SK-N-SH treated with all-trans-retinoic acid at 6 μM for 48 hours (cell line): ENCODE data around the gene RNF128.

ENCODE experiments used
- ATAC-seq: fragments of 200-7000 bp; cut with Tn5 transposase; 3 replicates; pipeline ENCODE4 v1.9.1; 2020; ENCODE audit warnings: mild to moderate bottlenecking, moderate library complexity
- ARNTL ChIP-seq: fragments of 450-650 bp; formaldehyde crosslinking; IDR thresholded peaks from 2 replicates; pipeline ENCODE4 v1.5.0; 2020; ENCODE audit warnings: low read depth, mild to moderate bottlenecking, moderate library complexity, borderline replicate concordance
- BACH2 ChIP-seq: fragments of 250-450 bp; sonication (Bioruptor Pico); IDR thresholded peaks from 2 replicates; pipeline ENCODE4 v1.9.0; 2021; ENCODE audit warnings: mild to moderate bottlenecking, borderline replicate concordance
- CSDC2 ChIP-seq: fragments of 250-450 bp; sonication (Bioruptor Pico); IDR thresholded peaks from 2 replicates; pipeline ENCODE4 v1.5.0; 2020; ENCODE audit warnings: mild to moderate bottlenecking, moderate library complexity
- ESRRG ChIP-seq: fragments of 250-450 bp; sonication (Bioruptor Pico); IDR thresholded peaks from 2 replicates; pipeline ENCODE4 v1.6.1; 2021; ENCODE audit warnings: mild to moderate bottlenecking
- GLIS3 ChIP-seq: fragments of 250-450 bp; sonication (Bioruptor Pico); IDR thresholded peaks from 2 replicates; pipeline ENCODE4 v1.5.0; 2020; ENCODE audit warnings: mild to moderate bottlenecking, moderate library complexity
- ISL1 ChIP-seq: fragments of 250-450 bp; sonication (Bioruptor Pico); IDR thresholded peaks from 2 replicates; pipeline ENCODE4 v2.1.2; 2022; ENCODE audit warnings: mild to moderate bottlenecking, moderate library complexity
- OSR1 ChIP-seq: fragments of 250-450 bp; sonication (Bioruptor Pico); IDR thresholded peaks from 2 replicates; pipeline ENCODE4 v1.8.0; 2022; ENCODE audit warnings: moderate library complexity, mild to moderate bottlenecking, inconsistent platforms
- PPARA ChIP-seq: fragments of 250-450 bp; sonication (Bioruptor Pico); IDR thresholded peaks from 2 replicates; pipeline ENCODE4 v1.5.0; 2020; ENCODE audit warnings: mild to moderate bottlenecking, borderline replicate concordance
- RARB ChIP-seq: fragments of 250-450 bp; sonication (Bioruptor Pico); IDR thresholded peaks from 2 replicates; pipeline ENCODE4 v1.8.0; 2021; ENCODE audit warnings: mild to moderate bottlenecking, moderate library complexity
- SNAI2 ChIP-seq: fragments of 250-450 bp; sonication (Bioruptor Pico); IDR thresholded peaks from 2 replicates; pipeline ENCODE4 v1.5.0; 2020; ENCODE audit warnings: mild to moderate bottlenecking, moderate library complexity
- TCF4 ChIP-seq: fragments of 250-450 bp; sonication (Bioruptor Pico); IDR thresholded peaks from 2 replicates; pipeline ENCODE4 v1.8.0; 2021; ENCODE audit warnings: mild to moderate bottlenecking, moderate library complexity, borderline replicate concordance
- TOX ChIP-seq: fragments of 250-450 bp; sonication (Bioruptor Pico); IDR thresholded peaks from 2 replicates; pipeline ENCODE4 v1.8.0; 2021; ENCODE audit warnings: mild to moderate bottlenecking, moderate library complexity, borderline replicate concordance
- ZC3H10 ChIP-seq: fragments of 250-450 bp; sonication (Bioruptor Pico); IDR thresholded peaks from 2 replicates; pipeline ENCODE4 v1.5.1; 2021; ENCODE audit warnings: mild to moderate bottlenecking, moderate library complexity
- ZFP3 ChIP-seq: fragments of 250-450 bp; sonication (Bioruptor Pico); IDR thresholded peaks from 2 replicates; pipeline ENCODE4 v1.5.0; 2020; ENCODE audit warnings: mild to moderate bottlenecking, moderate library complexity
- ZFP30 ChIP-seq: fragments of 450-650 bp; formaldehyde crosslinking; IDR thresholded peaks from 2 replicates; pipeline ENCODE4 v1.5.0; 2022; ENCODE audit warnings: mild to moderate bottlenecking, moderate library complexity
- ZNF565 ChIP-seq: fragments of 450-650 bp; formaldehyde crosslinking; conservative IDR thresholded peaks from 2 replicates; pipeline ENCODE4 v1.5.0; 2020; ENCODE audit warnings: low read depth, mild to moderate bottlenecking, moderate library complexity
- ZNF70 ChIP-seq: fragments of 450-650 bp; formaldehyde crosslinking; IDR thresholded peaks from 2 replicates; pipeline ENCODE4 v1.5.0; 2020; ENCODE audit warnings: mild to moderate bottlenecking, moderate library complexity
- ZNF8 ChIP-seq: fragments of 450-650 bp; formaldehyde crosslinking; IDR thresholded peaks from 2 replicates; pipeline ENCODE4 v1.5.0; 2020; ENCODE audit warnings: mild to moderate bottlenecking, moderate library complexity
- TF ChIP-seq, protein P1 (sequence below): fragments of 250-450 bp; sonication (Bioruptor Pico); IDR thresholded peaks from 2 replicates; pipeline ENCODE4 v1.8.0; 2021; ENCODE audit warnings: low read depth, mild to moderate bottlenecking, moderate library complexity, borderline replicate concordance
- TF ChIP-seq, protein P2 (sequence below): fragments of 250-450 bp; sonication (Bioruptor Pico); IDR thresholded peaks from 2 replicates; pipeline ENCODE4 v1.5.0; 2020; ENCODE audit warnings: mild to moderate bottlenecking, moderate library complexity
- TF ChIP-seq, protein P3 (sequence below): fragments of 250-450 bp; sonication (Bioruptor Pico); IDR thresholded peaks from 2 replicates; pipeline ENCODE4 v1.5.1; 2021; ENCODE audit warnings: mild to moderate bottlenecking, moderate library complexity
- TF ChIP-seq, protein P4 (sequence below): fragments of 250-450 bp; sonication (Bioruptor Pico); IDR thresholded peaks from 2 replicates; pipeline ENCODE4 v1.5.1; 2020; ENCODE audit warnings: low read depth, mild to moderate bottlenecking, moderate library complexity
- TF ChIP-seq, protein P5 (sequence below): fragments of 250-450 bp; sonication (Bioruptor Pico); IDR thresholded peaks from 2 replicates; pipeline ENCODE4 v1.8.0; 2020; ENCODE audit warnings: mild to moderate bottlenecking, moderate library complexity, borderline replicate concordance

The RNF128 gene

DNA sequence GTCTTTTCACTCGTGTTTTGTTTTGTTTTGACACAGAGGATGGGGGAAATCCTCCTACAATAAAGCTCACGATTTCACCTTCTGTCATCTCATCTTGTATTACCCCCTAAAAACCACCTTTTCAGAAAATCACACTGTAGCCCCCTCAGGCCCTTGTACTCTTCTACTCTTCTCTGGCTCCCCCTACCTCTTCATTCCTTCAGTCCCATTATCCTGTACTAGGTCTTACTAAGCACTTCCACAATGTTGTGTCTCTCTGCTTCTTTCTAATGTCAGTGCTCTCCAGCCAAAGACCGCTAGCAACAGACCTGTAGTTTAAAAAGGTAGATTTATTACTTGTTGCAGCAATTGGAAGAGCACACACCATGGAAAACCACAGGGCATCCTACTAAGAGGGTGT is 30.0 kb upstream of the RNF128 start:
- no peak for ATAC-seq
- TF ChIP-seq, protein P1, sequence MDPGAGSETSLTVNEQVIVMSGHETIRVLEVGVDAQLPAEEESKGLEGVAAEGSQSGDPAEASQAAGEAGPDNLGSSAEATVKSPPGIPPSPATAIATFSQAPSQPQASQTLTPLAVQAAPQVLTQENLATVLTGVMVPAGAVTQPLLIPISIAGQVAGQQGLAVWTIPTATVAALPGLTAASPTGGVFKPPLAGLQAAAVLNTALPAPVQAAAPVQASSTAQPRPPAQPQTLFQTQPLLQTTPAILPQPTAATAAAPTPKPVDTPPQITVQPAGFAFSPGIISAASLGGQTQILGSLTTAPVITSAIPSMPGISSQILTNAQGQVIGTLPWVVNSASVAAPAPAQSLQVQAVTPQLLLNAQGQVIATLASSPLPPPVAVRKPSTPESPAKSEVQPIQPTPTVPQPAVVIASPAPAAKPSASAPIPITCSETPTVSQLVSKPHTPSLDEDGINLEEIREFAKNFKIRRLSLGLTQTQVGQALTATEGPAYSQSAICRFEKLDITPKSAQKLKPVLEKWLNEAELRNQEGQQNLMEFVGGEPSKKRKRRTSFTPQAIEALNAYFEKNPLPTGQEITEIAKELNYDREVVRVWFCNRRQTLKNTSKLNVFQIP (CRISPR knock-in tag): no peak
- TF ChIP-seq GLIS3 (CRISPR knock-in tag) (no peak), ESRRG (no peak)
- TF ChIP-seq, protein P2, sequence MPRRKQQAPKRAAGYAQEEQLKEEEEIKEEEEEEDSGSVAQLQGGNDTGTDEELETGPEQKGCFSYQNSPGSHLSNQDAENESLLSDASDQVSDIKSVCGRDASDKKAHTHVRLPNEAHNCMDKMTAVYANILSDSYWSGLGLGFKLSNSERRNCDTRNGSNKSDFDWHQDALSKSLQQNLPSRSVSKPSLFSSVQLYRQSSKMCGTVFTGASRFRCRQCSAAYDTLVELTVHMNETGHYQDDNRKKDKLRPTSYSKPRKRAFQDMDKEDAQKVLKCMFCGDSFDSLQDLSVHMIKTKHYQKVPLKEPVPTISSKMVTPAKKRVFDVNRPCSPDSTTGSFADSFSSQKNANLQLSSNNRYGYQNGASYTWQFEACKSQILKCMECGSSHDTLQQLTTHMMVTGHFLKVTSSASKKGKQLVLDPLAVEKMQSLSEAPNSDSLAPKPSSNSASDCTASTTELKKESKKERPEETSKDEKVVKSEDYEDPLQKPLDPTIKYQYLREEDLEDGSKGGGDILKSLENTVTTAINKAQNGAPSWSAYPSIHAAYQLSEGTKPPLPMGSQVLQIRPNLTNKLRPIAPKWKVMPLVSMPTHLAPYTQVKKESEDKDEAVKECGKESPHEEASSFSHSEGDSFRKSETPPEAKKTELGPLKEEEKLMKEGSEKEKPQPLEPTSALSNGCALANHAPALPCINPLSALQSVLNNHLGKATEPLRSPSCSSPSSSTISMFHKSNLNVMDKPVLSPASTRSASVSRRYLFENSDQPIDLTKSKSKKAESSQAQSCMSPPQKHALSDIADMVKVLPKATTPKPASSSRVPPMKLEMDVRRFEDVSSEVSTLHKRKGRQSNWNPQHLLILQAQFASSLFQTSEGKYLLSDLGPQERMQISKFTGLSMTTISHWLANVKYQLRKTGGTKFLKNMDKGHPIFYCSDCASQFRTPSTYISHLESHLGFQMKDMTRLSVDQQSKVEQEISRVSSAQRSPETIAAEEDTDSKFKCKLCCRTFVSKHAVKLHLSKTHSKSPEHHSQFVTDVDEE: no peak

DNA sequence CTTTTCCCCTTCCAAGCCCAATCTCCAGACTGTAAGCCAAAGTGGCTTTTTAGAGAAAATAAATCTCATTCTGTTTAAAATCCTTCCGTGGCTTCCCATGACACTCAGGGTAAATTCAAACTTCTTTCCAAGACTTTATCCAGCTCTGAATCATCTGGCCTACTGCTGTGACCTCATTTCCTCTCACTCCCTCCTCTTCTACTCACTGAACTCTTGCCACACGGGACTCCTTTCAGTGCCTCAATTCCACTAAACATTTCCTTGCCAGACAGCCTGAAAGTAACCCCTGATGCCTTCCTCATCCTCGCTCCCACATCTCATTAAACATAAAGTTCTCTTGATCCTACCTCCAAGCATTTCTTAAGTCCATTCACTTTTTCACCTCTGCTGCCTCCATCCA is 27.8 kb upstream of the RNF128 start:
- TF ChIP-seq OSR1 (CRISPR knock-in tag) (no peak), CSDC2 (no peak), ISL1 (CRISPR knock-in tag) (no peak), ZC3H10 (no peak), TCF4 (CRISPR knock-in tag) (no peak), ZFP3 (CRISPR knock-in tag) (no peak), ZNF8 (CRISPR knock-in tag) (no peak), SNAI2 (CRISPR knock-in tag) (no peak), ZFP30 (CRISPR knock-in tag) (no peak), ESRRG (no peak), ZNF70 (CRISPR knock-in tag) (no peak), ARNTL (no peak), BACH2 (CRISPR knock-in tag) (no peak), ZNF565 (CRISPR knock-in tag) (no peak), PPARA (CRISPR knock-in tag) (no peak)
- TF ChIP-seq, protein P1 (CRISPR knock-in tag): no peak
- TF ChIP-seq, protein P3, sequence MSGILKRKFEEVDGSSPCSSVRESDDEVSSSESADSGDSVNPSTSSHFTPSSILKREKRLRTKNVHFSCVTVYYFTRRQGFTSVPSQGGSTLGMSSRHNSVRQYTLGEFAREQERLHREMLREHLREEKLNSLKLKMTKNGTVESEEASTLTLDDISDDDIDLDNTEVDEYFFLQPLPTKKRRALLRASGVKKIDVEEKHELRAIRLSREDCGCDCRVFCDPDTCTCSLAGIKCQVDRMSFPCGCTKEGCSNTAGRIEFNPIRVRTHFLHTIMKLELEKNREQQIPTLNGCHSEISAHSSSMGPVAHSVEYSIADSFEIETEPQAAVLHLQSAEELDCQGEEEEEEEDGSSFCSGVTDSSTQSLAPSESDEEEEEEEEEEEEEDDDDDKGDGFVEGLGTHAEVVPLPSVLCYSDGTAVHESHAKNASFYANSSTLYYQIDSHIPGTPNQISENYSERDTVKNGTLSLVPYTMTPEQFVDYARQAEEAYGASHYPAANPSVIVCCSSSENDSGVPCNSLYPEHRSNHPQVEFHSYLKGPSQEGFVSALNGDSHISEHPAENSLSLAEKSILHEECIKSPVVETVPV (CRISPR knock-in tag): no peak
- TF ChIP-seq, all 23 proteins: peak for 0
- ATAC-seq: no peak

DNA sequence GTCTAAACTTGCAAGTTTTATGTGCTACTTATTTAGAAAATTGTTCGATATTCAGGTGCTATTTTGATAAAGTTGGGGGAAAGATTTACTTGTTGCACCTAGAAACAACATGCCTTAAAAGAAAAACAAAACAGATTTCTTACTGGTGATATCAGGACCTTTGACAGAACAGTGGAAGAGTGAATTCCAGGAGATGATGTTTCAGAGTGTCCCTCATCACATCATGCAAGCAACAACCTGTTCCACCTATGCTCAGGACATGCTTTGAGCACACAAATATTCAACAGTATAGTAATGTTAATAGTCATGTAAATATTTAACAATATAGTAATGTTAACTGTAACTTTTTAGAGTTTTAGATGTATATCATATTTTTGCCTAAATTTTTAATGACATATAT is 23.9 kb upstream of the RNF128 start:
- ATAC-seq: no peak
- TF ChIP-seq ZFP3 (CRISPR knock-in tag): no peak
- TF ChIP-seq TOX (CRISPR knock-in tag): no peak
- no peak for TF ChIP-seq TCF4 (CRISPR knock-in tag)
- no peak for TF ChIP-seq ZNF8 (CRISPR knock-in tag)

DNA sequence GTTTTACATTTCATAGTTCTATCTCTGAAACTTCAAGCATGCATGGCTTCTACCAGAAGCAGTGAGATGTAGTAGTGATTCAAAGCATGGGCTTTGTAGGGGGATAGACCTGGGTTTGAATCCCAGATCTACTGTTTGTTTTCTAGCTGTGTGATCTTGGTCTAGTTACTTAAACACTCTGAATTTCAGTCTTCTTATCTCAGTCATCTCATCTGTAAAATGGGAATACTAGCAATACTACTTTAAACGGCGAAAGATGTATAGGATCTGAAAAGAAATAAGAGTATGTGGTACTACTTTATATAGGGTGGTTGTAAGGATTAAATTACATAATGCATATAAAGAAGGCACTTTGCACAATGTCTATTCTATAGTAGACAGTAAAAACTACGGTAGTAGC is 20.0 kb upstream of the RNF128 start:
- no peak for ATAC-seq
- no peak for TF ChIP-seq ZFP30 (CRISPR knock-in tag)
- no peak for TF ChIP-seq BACH2 (CRISPR knock-in tag)
- TF ChIP-seq, protein P4, sequence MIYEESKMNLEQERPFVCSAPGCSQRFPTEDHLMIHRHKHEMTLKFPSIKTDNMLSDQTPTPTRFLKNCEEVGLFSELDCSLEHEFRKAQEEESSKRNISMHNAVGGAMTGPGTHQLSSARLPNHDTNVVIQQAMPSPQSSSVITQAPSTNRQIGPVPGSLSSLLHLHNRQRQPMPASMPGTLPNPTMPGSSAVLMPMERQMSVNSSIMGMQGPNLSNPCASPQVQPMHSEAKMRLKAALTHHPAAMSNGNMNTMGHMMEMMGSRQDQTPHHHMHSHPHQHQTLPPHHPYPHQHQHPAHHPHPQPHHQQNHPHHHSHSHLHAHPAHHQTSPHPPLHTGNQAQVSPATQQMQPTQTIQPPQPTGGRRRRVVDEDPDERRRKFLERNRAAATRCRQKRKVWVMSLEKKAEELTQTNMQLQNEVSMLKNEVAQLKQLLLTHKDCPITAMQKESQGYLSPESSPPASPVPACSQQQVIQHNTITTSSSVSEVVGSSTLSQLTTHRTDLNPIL (CRISPR knock-in tag): no peak
- no peak for TF ChIP-seq OSR1 (CRISPR knock-in tag)
- no peak for TF ChIP-seq CSDC2
- TF ChIP-seq RARB (CRISPR knock-in tag): no peak
- no peak for TF ChIP-seq ESRRG
- TF ChIP-seq ZNF565 (CRISPR knock-in tag): no peak
- TF ChIP-seq, protein P2: no peak
- TF ChIP-seq, protein P5, sequence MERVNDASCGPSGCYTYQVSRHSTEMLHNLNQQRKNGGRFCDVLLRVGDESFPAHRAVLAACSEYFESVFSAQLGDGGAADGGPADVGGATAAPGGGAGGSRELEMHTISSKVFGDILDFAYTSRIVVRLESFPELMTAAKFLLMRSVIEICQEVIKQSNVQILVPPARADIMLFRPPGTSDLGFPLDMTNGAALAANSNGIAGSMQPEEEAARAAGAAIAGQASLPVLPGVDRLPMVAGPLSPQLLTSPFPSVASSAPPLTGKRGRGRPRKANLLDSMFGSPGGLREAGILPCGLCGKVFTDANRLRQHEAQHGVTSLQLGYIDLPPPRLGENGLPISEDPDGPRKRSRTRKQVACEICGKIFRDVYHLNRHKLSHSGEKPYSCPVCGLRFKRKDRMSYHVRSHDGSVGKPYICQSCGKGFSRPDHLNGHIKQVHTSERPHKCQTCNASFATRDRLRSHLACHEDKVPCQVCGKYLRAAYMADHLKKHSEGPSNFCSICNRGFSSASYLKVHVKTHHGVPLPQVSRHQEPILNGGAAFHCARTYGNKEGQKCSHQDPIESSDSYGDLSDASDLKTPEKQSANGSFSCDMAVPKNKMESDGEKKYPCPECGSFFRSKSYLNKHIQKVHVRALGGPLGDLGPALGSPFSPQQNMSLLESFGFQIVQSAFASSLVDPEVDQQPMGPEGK (CRISPR knock-in tag): no peak
- TF ChIP-seq ZNF70 (CRISPR knock-in tag): no peak
- TF ChIP-seq ZNF8 (CRISPR knock-in tag): no peak
